22Rv1 (cell line): ENCODE measurements around the gene ERICH2.

Experiments
- CTCF ChIP-seq: fragments of 450-650 bp; IDR thresholded peaks from 2 replicates; pipeline ENCODE4 v1.5.1; 2017; ENCODE audit warnings: mild to moderate bottlenecking
- ZFX ChIP-seq: fragments of 450-650 bp; IDR thresholded peaks from 2 replicates; pipeline ENCODE4 v1.6.1; 2017; ENCODE audit warnings: antibody characterized with exemption, borderline replicate concordance

GRCh38 chr2:170762760-170763159 lies 7.4 kb upstream of the ERICH2 start:
- TF ChIP-seq CTCF (no peak), ZFX (no peak)
